Lower lobe of right lung (tissue), 2 donors: ENCODE data around the gene DCDC1. TPM values are rescaled to one million over a fixed set of nuclear protein-coding genes. Genes with fewer than 3 reads are reported as not detected.

Experiments
- ATAC-seq, 2 donors: fragments of 200-7000 bp; cut with Tn5 transposase; one replicate each; pipeline ENCODE4 v1.9.1; 2020 to 2022; ENCODE audit warnings: mild to moderate bottlenecking in 2 of 2, moderate library complexity in 2 of 2
- DNase-seq: peaks from one replicate; pipeline ENCODE4 v3.0.0-alpha.2; 2020
- H3K27ac ChIP-seq: fragments of 200-600 bp; one replicate; pipeline ENCODE4 v1.8.0; 2022
- H3K27me3 ChIP-seq: fragments of 200-600 bp; one replicate; pipeline ENCODE4 v1.8.0; 2022; ENCODE audit warnings: low read depth
- H3K36me3 ChIP-seq: fragments of 200-600 bp; one replicate; pipeline ENCODE4 v1.8.0; 2022; ENCODE audit warnings: mild to moderate bottlenecking
- H3K4me1 ChIP-seq: fragments of 200-600 bp; one replicate; pipeline ENCODE4 v1.8.0; 2022
- H3K4me3 ChIP-seq: fragments of 200-600 bp; one replicate; pipeline ENCODE4 v1.8.0; 2022; ENCODE audit warnings: mild to moderate bottlenecking
- H3K9me3 ChIP-seq: fragments of 200-600 bp; one replicate; pipeline ENCODE4 v1.8.0; 2022
- CTCF ChIP-seq: fragments of 200-600 bp; IDR thresholded peaks from one replicate; pipeline ENCODE4 v1.8.0; 2022; ENCODE audit warnings: antibody characterized with exemption, mild to moderate bottlenecking
- intact Hi-C: fragments of 100-400 bp; cut with DNase I; formaldehyde crosslinking; loops from one replicate; pipeline ENCODE4 v1.11.0; 2022
- total RNA-seq: library from RNA; stranded (reverse); fragmentation: NEBNext Ultra II Directional; extraction: Animal tissue kit (Norgen Biotek cat#: 25700); gene quantifications from one replicate; pipeline ENCODE4 v1.2.1, GENCODE V29; 2021
- donor health status: DM: no; HTN: yes; CAD: no; lungs with severe emphysema.

Gene DCDC1
- total RNA-seq, 1 donor from 2014 or later: 4.1 TPM

- Histone ChIP-seq H3K36me3 (no peaks in the 10 kb centered on the region), H3K27ac (no peak overlapping the region), H3K4me1 (peaks cover 12% of the 10 kb centered on the region), H3K27me3 (no peaks in the 10 kb centered on the region), H3K9me3 (no peaks in the 10 kb centered on the region), H3K4me3 (no peak overlapping the region)
- TF ChIP-seq CTCF: no peak
- ATAC-seq (no peak), DNase-seq (no peak)
- intact Hi-C loops: no loop called here
These were observed 493.7 kb downstream of the DCDC1 start for GRCh38 chr11:30875806-30876205.

DNA sequence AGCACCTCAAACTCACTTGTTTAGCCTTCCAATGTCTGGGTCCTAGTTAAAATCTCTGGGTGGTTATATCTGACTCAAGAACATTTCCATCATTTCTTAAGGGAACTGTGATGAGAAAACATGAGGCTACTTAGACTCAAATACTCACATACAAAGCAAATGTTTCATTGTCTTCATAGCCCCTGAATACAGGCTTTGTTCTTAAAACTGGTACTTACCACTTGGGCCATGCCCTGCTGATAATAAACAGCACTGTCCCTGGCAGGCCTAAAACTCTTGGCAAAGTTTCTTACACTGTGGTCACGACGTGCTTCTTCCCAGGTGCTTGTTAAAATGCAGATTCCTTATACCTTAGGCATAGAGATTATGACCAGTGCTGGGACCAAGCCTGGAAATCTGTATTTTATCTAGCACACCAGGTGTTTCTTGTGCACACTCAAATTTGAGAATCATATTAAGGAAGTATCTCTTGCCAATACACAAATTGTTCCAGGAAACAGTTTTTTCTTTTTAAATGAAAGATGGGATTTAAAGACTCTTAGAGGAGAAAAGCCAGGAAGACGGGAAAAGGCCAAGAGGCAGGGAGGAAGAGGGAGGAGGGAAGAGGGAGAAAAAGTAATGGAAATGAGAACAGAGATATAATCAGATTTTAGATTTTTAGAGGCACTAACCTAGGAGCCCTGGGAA lies 495.5 kb downstream of the DCDC1 start:
- Histone ChIP-seq H3K4me1 (peaks cover 12% of the 10 kb centered on the region), H3K4me3 (no peak overlapping the region), H3K27ac (no peak overlapping the region), H3K27me3 (no peaks in the 10 kb centered on the region), H3K9me3 (no peaks in the 10 kb centered on the region), H3K36me3 (no peaks in the 10 kb centered on the region)
- DNase-seq: no peak
- no peak for TF ChIP-seq CTCF
- no peak for ATAC-seq
- intact Hi-C loops: no loop called here

DNA sequence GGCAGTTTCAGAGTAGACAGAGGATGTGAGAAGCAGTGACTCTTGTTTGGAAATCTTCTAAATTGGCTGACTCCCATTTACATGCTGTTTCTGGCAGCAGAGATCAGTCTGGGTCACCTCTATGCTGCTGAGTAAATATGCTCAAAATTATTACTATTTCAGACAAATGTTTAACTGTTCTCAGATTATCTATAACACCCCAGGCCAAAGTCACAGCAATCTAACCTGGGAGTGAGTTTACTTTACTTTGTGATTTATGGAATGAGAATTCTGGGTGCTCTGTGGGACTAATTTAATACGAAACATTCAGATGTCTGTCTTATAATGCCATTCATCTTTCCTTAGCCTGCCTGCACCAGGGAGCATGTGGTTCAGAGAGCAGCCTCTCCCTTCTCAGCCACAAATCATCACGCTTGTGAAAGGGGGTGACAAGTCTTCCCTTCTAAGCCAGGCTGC lies 500.9 kb downstream of the DCDC1 start:
- ATAC-seq (no peak), DNase-seq (no peak)
- no peaks in the 10 kb centered on the region for H3K9me3 ChIP-seq
- no peak for TF ChIP-seq CTCF
- H3K4me1 ChIP-seq: no peaks in the 10 kb centered on the region
- H3K27ac ChIP-seq: no peak overlapping the region
- no peaks in the 10 kb centered on the region for H3K36me3 ChIP-seq
- H3K27me3 ChIP-seq: no peaks in the 10 kb centered on the region
- H3K4me3 ChIP-seq: no peak overlapping the region
- intact Hi-C loops: no loop called here

DNA sequence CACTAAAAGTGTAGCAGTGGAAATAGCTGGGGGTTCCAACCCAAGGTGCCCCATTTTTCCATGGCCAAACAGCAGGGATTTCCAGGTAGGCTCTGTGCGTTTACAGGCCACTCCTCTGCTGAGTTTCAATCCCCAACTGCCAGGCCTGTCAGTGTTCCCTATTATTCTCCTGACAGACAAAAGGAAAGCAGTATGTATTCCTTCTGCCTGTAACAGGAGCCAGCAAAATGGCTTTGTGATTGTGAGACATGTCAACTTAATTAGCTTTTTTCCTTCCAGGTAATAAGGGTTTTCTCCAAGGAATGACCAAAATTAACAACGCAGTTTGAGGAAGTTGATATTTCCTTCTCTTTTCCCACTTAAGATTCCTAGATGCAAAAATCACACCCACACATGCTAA lies 506.3 kb downstream of the DCDC1 start:
- Histone ChIP-seq H3K4me1 (no peaks in the 10 kb centered on the region), H3K36me3 (no peaks in the 10 kb centered on the region), H3K27me3 (no peaks in the 10 kb centered on the region), H3K4me3 (no peak overlapping the region), H3K27ac (no peak overlapping the region), H3K9me3 (no peaks in the 10 kb centered on the region)
- DNase-seq (no peak), ATAC-seq (no peak)
- no peak for TF ChIP-seq CTCF
- intact Hi-C loops: no loop called here

GRCh38 chr11:30861531-30861930 lies 508.0 kb downstream of the DCDC1 start:
- DNase-seq: no peak
- no peak for TF ChIP-seq CTCF
- no peak overlapping the region for H3K4me3 ChIP-seq
- intact Hi-C loops: no loop called here
- no peaks in the 10 kb centered on the region for H3K9me3 ChIP-seq
- no peak for ATAC-seq
- no peak overlapping the region for H3K27ac ChIP-seq
- H3K4me1 ChIP-seq: no peaks in the 10 kb centered on the region
- no peaks in the 10 kb centered on the region for H3K36me3 ChIP-seq
- no peaks in the 10 kb centered on the region for H3K27me3 ChIP-seq
